Stimulated activated CD4-positive, alpha-beta T cell treated with anti-CD3 and anti-CD28 coated beads, Interleukin-1b, Interleukin-23, amount 100 ng/mL, for 24 hours (primary cell): ENCODE measurements around the gene IFIT1.
"Not testable (repeated sequence)": the region's sequence is repeated elsewhere in the genome, so short reads cannot be mapped to it uniquely, and the experiment has no call there.

Experiments
- DNase-seq, 4 experiments: peaks; one replicate each; pipeline ENCODE4 v3.0.0-alpha.2; 2020; ENCODE audit warnings: low read depth in 4 of 4, low spot score in 1 of 4

IFIT1 gene

GRCh38 chr10:89431977-89432376 lies 39.6 kb downstream of the IFIT1 start:
- no peak for DNase-seq

- no peak for DNase-seq
These were observed 46.1 kb downstream of the IFIT1 start for GRCh38 chr10:89438525-89438924.

GRCh38 chr10:89440226-89441009 lies 48.0 kb downstream of the IFIT1 start:
- DNase-seq, result no peak

- DNase-seq, result no peak
These were observed 49.9 kb downstream of the IFIT1 start for GRCh38 chr10:89442289-89442688.

- DNase-seq, result not testable (repeated sequence)
These were observed 52.4 kb downstream of the IFIT1 start for GRCh38 chr10:89444819-89445218.

GRCh38 chr10:89450901-89451300 lies 58.5 kb downstream of the IFIT1 start:
- no peak for DNase-seq

GRCh38 chr10:89452193-89452592 lies 59.8 kb downstream of the IFIT1 start:
- no peak for DNase-seq

GRCh38 chr10:89454561-89455347 lies 62.3 kb downstream of the IFIT1 start:
- no peak for DNase-seq
